Fibroblast of lung (primary cell): ENCODE measurements around the gene COX7A2.

Experiments used
- CTCF ChIP-seq, 2 donors: IDR thresholded peaks in 1 of 2; conservative IDR thresholded peaks in 1 of 2; 1 replicate in 1 of 2; 2 replicates in 1 of 2; pipeline ENCODE4 v1.5.1; 2011 to 2012; ENCODE audit warnings: low read length in 2 of 2, control low read depth in 1 of 2, inconsistent platforms in 1 of 2, low read depth in 1 of 2, mild to moderate bottlenecking in 1 of 2
- EZH2 ChIP-seq: IDR thresholded peaks from 2 replicates; pipeline ENCODE4 v1.5.1; 2012; ENCODE audit warnings: low read length, control low read depth, mild to moderate bottlenecking; ENCODE audit errors: missing control alignments

DNA sequence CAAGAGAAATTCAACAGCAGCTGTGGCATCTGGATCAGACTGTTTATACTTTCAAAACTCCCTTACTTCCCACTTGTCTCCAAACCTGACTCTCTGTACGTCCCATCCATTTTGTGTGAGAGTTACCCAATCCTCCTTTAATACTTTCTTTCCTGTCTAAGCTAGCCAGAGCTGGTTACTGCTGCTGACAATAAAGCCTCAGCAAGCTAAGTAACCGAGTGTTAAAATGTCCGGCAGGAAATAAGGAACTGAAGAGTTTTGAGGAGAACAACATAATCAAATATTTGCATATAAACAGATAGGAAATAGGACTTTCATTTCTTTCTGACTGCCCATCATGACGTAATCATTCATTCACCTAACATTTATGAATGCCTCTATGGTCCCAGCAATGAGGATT is 29.4 kb upstream of the COX7A2 start:
- TF ChIP-seq CTCF (conservative IDR thresholded peaks at IDR 0.05 in 1 of 2, IDR thresholded peaks at IDR 0.05 in 1 of 2; ENCODE audit: low read depth in 1 of 2, low read length in 2 of 2) (no peak), EZH2 (no peak)
